Measurements from ENCODE around the gene ASB10. TPM values are rescaled to one million over a fixed set of nuclear protein-coding genes. Genes with fewer than 3 reads are reported as not detected.

The ASB10 gene
- total RNA-seq, 6 experiments from 2014 or later, result not detected

GRCh38 chr7:151132461-151133205 lies 54.4 kb downstream of the ASB10 start:
- TF ChIP-seq CTCF (IDR thresholded peaks at IDR 0.05) (no peak), POLR2A (IDR thresholded peaks at IDR 0.05) (no peak)
- H3K4me3 ChIP-seq, result no peak overlapping the region
- intact Hi-C loops (cut with DNase I), result no loop called here
- DNase-seq (peak in 2 of 3 donors; percentile 9 to 35), ATAC-seq (no peak)
- H3K4me1 ChIP-seq, result no peaks in the 10 kb centered on the region
- H3K9me3 ChIP-seq, result no peaks in the 10 kb centered on the region
- WGBS (ENCODE audit: insufficient coverage, low coverage, low lambda C conversion rate, missing lambda C conversion rate), result 94% methylated on average over 5 of the region's 21 CpGs
- H3K27ac ChIP-seq, result no peak overlapping the region
- H3K36me3 ChIP-seq, result peaks cover 0 to 45% (median 15%) of the 10 kb centered on the region in 4 donors
- no peaks in the 10 kb centered on the region for H3K27me3 ChIP-seq

- Histone ChIP-seq H3K36me3 (peaks cover 0 to 45% (median 16%) of the 10 kb centered on the region in 4 donors), H3K4me3 (no peak overlapping the region), H3K9me3 (no peaks in the 10 kb centered on the region), H3K4me1 (no peaks in the 10 kb centered on the region), H3K27me3 (no peaks in the 10 kb centered on the region), H3K27ac (no peak overlapping the region)
- DNase-seq (peak in 1 of 3 donors; percentile 48), ATAC-seq (no peak)
- WGBS (ENCODE audit: insufficient coverage, low coverage, low lambda C conversion rate, missing lambda C conversion rate), result 92% methylated on average over 4 of the region's 19 CpGs
- TF ChIP-seq POLR2A (IDR thresholded peaks at IDR 0.05) (no peak), CTCF (IDR thresholded peaks at IDR 0.05) (no peak)
- intact Hi-C loops (cut with DNase I), result no loop called here
These were observed 55.3 kb downstream of the ASB10 start for GRCh38 chr7:151131592-151132293.

GRCh38 chr7:151131224-151131591 lies 55.8 kb downstream of the ASB10 start:
- no peaks in the 10 kb centered on the region for H3K4me1 ChIP-seq
- 97% methylated on average over 6 of the region's 13 CpGs for WGBS (ENCODE audit: insufficient coverage, low coverage, low lambda C conversion rate, missing lambda C conversion rate)
- no peak for TF ChIP-seq CTCF (IDR thresholded peaks at IDR 0.05)
- no peak for TF ChIP-seq POLR2A (IDR thresholded peaks at IDR 0.05)
- no peak overlapping the region for H3K27ac ChIP-seq
- H3K9me3 ChIP-seq, result no peaks in the 10 kb centered on the region
- intact Hi-C loops (cut with DNase I), result no loop called here
- DNase-seq (no peak), ATAC-seq (no peak)
- H3K36me3 ChIP-seq, result peaks cover 0 to 44% (median 16%) of the 10 kb centered on the region in 4 donors
- H3K27me3 ChIP-seq, result no peaks in the 10 kb centered on the region
- H3K4me3 ChIP-seq, result no peak overlapping the region

- DNase-seq, result peak in 1 of 3 donors; percentile 31
- Histone ChIP-seq H3K36me3 (peaks cover 0 to 40% (median 16%) of the 10 kb centered on the region in 4 donors), H3K9me3 (no peaks in the 10 kb centered on the region), H3K27ac (no peak overlapping the region), H3K4me1 (no peaks in the 10 kb centered on the region), H3K4me3 (no peak overlapping the region), H3K27me3 (no peaks in the 10 kb centered on the region)
- 96% methylated on average over 5 of the region's 17 CpGs for WGBS (ENCODE audit: insufficient coverage, low coverage, low lambda C conversion rate, missing lambda C conversion rate)
- ATAC-seq, result no peak
- intact Hi-C loops (cut with DNase I), result no loop called here
- no peak for TF ChIP-seq CTCF (IDR thresholded peaks at IDR 0.05)
- TF ChIP-seq POLR2A (IDR thresholded peaks at IDR 0.05), result no peak
These were observed 56.3 kb downstream of the ASB10 start for GRCh38 chr7:151130741-151131157.
